Measurements from ENCODE around the gene TAGLN2.

Gene TAGLN2

GRCh38 chr1:159868766-159869165 lies 56.5 kb downstream of the TAGLN2 start:
- no peak for DNase-seq
